ENCODE data around the gene KCNJ15.

KCNJ15 gene

GRCh38 chr21:38297871-38298270, 41.1 kb downstream of the KCNJ15 start:
- DNase-seq (ENCODE audit: low read depth in 2 of 2) = no peak

- DNase-seq (ENCODE audit: low read depth in 2 of 2) = no peak
These were observed 42.0 kb downstream of the KCNJ15 start for GRCh38 chr21:38298832-38299231.

DNA sequence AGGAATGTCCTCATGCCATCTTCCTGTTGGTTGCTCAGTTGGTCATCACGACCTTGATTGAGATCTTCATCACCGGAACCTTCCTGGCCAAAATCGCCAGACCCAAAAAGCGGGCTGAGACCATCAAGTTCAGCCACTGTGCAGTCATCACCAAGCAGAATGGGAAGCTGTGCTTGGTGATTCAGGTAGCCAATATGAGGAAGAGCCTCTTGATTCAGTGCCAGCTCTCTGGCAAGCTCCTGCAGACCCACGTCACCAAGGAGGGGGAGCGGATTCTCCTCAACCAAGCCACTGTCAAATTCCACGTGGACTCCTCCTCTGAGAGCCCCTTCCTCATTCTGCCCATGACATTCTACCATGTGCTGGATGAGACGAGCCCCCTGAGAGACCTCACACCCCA, 42.9 kb downstream of the KCNJ15 start:
- no peak for DNase-seq (ENCODE audit: low read depth in 2 of 2)

DNA sequence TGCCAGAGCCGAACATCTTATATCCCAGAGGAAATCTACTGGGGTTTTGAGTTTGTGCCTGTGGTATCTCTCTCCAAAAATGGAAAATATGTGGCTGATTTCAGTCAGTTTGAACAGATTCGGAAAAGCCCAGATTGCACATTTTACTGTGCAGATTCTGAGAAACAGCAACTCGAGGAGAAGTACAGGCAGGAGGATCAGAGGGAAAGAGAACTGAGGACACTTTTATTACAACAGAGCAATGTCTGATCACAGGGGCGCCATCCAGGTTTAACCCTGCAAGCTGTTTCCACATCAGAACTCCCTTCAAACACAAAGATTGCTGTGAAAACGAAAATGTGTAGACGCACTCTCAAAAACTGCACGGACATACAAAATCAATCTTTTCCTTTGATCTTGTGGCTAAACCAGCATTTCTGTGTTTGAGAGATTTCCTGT, 43.4 kb downstream of the KCNJ15 start:
- DNase-seq (ENCODE audit: low read depth in 2 of 2) = no peak

DNA sequence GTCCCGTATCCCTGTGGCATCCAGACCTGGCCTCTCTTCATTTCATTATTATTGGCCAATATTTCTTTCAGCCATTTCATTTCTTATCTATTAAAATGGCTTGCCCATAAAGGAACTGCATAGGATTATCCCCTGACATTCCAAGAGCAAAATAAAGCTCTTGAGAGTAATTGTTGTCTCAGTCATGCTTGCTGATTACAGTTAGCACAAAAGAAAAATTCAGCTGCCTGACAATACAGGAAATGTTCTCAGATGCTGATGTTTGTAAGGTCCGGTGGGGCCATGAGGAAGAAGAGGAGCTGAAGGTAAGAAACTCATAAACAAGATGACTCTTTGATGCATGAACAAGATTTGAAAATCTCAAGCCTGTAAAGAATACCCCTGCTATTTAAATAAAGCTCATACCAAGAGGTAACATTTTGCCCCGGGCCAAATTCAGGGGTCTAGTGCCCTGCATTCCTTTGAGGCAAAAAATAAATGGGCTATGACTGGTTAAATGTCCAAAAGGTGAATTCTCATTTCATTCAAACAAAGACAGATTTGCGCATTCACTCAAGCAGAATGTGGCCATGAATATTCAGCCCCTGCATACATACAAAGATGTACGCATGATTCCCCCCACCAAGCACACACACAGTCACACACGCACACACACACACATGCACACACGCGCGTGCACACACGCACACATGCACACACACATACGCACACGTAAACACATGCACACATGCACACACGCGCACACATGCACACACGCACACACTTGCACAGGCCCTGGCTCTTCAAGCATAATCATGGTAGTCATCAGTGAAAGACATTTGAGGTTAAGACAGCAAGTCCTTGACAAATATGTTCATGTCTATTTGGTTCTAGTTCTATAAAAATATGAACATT, 44.8 kb downstream of the KCNJ15 start:
- DNase-seq (ENCODE audit: low read depth in 2 of 2) = no peak

DNA sequence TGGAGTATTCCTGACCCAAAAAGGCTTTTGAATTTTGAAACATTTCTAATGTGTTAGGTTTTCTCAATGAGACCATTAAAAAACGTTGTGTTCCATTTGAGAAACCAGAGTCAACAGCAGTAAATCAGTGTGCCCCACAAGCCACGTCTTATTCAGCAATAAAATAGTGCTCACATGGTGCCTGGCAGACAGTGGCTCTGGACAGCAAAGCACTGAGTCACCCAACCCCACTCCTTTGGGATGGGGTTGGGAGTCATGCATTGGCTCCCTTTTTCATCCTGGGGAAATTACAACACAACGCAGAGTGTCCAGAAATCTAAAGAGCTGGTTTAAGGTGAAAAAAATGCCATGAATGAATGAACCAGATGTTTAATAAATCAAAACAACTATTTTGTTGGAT, 46.5 kb downstream of the KCNJ15 start:
- DNase-seq (ENCODE audit: low read depth in 2 of 2) = peak; percentile 80 to 82

- peak; percentile 99 for DNase-seq (ENCODE audit: low read depth in 2 of 2)
These were observed 49.8 kb downstream of the KCNJ15 start for GRCh38 chr21:38306433-38307141.

GRCh38 chr21:38307771-38308531, 51.2 kb downstream of the KCNJ15 start:
- DNase-seq (ENCODE audit: low read depth in 2 of 2) = no peak

GRCh38 chr21:38308532-38309119, 51.8 kb downstream of the KCNJ15 start:
- no peak for DNase-seq (ENCODE audit: low read depth in 2 of 2)

DNA sequence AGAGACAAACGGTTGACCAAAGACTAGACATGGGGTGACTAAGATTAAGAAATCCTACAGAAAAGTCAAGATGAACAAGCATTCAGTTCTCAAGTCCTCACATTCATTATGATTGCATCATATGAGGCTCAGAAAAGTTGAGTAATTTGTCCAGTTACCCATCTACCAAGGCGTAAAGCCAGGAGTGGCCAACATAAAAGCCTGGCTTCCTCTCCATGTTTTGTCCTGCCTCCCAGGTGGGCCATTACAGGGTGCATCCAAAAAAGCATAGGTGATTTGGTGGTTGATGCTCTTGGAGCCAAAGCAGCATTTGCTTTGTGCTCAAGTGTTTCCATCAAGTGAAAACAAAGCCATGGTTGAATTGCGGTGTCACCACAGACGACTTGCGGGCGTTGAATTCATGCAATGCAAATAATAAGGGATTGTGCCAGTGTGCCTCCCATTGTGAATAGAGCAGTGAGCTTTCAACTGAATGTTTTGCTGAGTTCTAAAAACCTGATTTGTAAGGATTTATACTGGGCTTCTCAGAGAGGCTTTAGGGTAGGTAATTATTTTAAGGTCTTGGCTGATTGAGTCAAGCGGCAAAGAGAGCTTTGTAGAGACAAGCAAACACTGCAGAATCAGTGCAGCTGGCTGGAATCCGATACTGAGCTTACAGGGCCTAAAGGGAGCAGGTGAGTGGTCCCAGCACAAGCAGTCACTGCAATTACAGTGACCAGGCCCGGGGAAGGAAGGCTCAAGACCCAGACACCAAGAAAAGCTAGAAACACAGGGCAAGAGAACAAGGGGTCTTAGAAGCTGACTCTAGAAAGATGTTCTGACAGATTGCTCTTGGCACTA, 54.1 kb downstream of the KCNJ15 start:
- DNase-seq (ENCODE audit: low read depth in 2 of 2) = no peak

- no peak for DNase-seq (ENCODE audit: low read depth in 2 of 2)
These were observed 55.0 kb downstream of the KCNJ15 start for GRCh38 chr21:38311765-38312164.

GRCh38 chr21:38312822-38313221, 56.0 kb downstream of the KCNJ15 start:
- DNase-seq (ENCODE audit: low read depth in 2 of 2) = no peak

GRCh38 chr21:38314558-38314957, 57.8 kb downstream of the KCNJ15 start:
- no peak for DNase-seq (ENCODE audit: low read depth in 2 of 2)

GRCh38 chr21:38315122-38315521, 58.3 kb downstream of the KCNJ15 start:
- no peak for DNase-seq (ENCODE audit: low read depth in 2 of 2)

DNA sequence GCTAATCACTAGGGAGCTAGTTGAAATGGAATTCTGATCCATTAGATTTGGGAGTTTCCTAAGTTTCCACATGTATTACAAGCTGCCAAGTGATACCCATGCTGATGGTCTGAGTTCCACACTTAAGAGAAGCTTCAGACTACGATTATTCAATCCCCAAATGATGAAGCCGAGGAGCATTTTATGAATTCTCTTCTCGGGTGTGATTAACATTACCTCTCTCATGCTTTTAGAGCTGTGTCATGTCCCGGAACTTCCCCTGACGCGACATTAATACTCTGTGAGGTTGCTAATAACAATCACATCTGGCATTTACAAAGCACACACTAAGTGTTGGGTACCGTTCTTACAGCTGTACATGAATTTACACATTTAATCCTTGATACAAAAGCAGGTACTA, 63.0 kb downstream of the KCNJ15 start:
- no peak for DNase-seq (ENCODE audit: low read depth in 2 of 2)

- DNase-seq (ENCODE audit: low read depth in 2 of 2) = no peak
These were observed 64.8 kb downstream of the KCNJ15 start for GRCh38 chr21:38321568-38321967.

DNA sequence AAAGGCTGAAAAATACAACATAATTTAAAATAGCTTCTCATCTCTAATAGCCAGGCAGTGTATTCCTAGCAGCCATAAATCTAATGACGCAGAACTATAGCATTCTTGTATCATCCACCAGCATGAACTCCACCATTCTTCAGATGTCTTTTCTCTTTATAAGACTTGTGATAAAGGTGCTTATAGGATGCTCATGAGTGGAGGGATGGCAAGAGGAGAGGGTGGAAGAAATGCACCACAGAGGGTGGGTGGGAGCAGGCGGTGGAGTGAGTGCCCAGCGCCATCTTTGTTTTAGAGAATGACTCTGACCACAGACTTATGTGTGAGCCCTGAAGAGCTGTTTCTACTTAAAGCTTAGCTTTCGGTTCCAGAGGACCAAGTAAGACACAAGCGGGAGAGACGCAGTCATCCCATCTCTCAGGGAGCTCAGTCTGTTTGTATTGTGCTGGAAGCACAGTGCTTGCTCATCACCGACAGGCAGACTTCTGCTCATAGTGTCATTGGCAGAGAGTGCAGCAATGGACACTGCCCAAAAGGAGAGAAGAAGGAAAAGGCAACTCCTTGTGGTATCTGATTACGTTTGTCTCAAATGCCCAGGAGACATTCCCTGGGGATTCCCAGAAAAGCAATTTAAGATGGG, 65.6 kb downstream of the KCNJ15 start:
- no peak for DNase-seq (ENCODE audit: low read depth in 2 of 2)

DNA sequence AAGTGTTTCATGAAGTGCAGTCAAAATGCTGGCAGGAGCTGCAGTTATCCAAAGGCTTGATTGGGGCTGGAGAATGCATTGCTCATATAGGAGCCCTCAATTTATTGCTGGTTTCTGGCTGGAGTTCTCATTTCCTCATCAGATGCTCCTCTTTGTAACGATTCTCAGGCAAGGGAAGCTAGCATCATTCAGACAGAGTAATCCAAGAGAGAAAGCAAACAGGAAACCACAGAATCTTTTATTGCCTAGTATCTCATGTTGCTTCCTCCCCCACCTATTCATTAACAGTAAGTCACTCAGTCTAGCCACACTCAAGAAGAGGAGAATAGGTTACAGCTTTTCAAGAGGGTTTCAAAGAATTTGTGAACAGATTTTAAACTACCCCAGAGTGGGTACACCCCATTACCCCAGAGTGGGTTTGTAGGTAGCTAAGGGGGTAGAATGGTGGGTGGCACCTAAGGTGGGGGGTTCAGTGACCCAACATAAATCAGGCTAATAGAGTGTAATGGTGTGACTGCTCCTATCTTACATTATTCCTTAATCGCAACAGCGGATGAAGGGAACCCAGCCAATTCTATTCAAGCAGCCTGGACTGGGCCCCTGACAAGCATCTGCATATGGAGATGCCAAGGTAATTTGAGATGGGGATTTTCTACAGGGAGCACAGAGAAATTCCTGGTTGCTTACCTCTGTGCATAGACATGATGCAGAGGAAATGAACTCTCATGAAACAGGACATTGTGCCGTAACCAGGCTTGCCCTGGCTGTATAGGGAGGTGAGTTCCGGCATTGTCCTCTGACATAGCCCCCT, 67.1 kb downstream of the KCNJ15 start:
- DNase-seq (ENCODE audit: low read depth in 2 of 2) = peak; percentile 98 to 99

GRCh38 chr21:38325216-38325615, 68.4 kb downstream of the KCNJ15 start:
- no peak for DNase-seq (ENCODE audit: low read depth in 2 of 2)
